RWPE2 (cell line): ENCODE measurements around the gene C2CD2.

ENCODE experiments used
- ATAC-seq: fragments of 200-7000 bp; cut with Tn5 transposase; 3 replicates; pipeline ENCODE4 v1.9.1; 2021; ENCODE audit warnings: low read depth
- DNase-seq: peaks from one replicate; pipeline ENCODE4 v3.0.0-alpha.2; 2020; ENCODE audit warnings: low spot score
- H3K27ac ChIP-seq: fragments of 450-650 bp; 2 replicates; pipeline ENCODE4 v1.5.1; 2017; ENCODE audit warnings: mild to moderate bottlenecking; ENCODE audit not compliant: poor library complexity, severe bottlenecking
- H3K27me3 ChIP-seq: fragments of 250-450 bp; sonication (Bioruptor Pico); 2 replicates; pipeline ENCODE4 v1.5.1; 2021; ENCODE audit warnings: mild to moderate bottlenecking, moderate library complexity; ENCODE audit not compliant: insufficient read depth, poor library complexity, severe bottlenecking
- H3K36me3 ChIP-seq: fragments of 250-450 bp; sonication (Bioruptor Pico); 2 replicates; pipeline ENCODE4 v1.5.1; 2020; ENCODE audit warnings: low read depth, mild to moderate bottlenecking, moderate library complexity
- H3K4me1 ChIP-seq: fragments of 250-450 bp; sonication (Bioruptor Pico); 2 replicates; pipeline ENCODE4 v1.5.1; 2021; ENCODE audit warnings: mild to moderate bottlenecking, moderate library complexity; ENCODE audit not compliant: insufficient read depth, poor library complexity, severe bottlenecking
- H3K4me3 ChIP-seq: fragments of 250-450 bp; sonication (Bioruptor Pico); 2 replicates; pipeline ENCODE4 v1.5.1; 2021; ENCODE audit warnings: mild to moderate bottlenecking, moderate library complexity; ENCODE audit not compliant: severe bottlenecking
- H3K9me3 ChIP-seq: fragments of 250-450 bp; sonication (Bioruptor Pico); 2 replicates; pipeline ENCODE4 v1.5.1; 2021; ENCODE audit warnings: mild to moderate bottlenecking, moderate library complexity; ENCODE audit not compliant: severe bottlenecking
- TF ChIP-seq, protein P1 (sequence below): fragments of 450-650 bp; IDR thresholded peaks from one replicate; pipeline ENCODE4 v1.5.1; 2017; ENCODE audit warnings: mild to moderate bottlenecking, moderate library complexity; ENCODE audit not compliant: poor library complexity, severe bottlenecking

The C2CD2 gene

DNA sequence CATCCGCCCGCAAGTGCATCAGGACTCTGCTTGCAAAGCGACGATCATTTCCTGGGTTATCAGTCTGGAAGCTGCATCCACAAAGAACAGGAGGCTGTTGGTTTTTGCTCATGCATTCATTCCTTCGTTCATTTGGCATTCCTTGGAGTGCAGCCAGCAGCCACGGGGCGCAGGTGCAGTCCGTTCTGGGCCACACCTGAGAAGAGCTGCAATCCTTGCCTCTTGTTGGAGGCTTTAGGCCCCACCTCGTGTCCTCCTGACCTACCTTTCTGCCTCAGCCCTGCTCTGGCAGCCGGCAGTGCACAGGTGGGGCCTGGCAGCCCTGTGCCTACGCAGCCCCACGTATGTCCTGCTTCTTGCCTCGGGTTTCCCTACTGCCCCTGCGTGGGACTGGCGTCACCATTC is 19.6 kb upstream of the C2CD2 start:
- no peaks in the 10 kb centered on the region for H3K36me3 ChIP-seq
- no peak overlapping the region for H3K4me3 ChIP-seq
- H3K9me3 ChIP-seq: no peaks in the 10 kb centered on the region
- no peaks in the 10 kb centered on the region for H3K4me1 ChIP-seq
- no peak overlapping the region for H3K27ac ChIP-seq
- peak; percentile 33; the same call in 1 of the 3 replicates for ATAC-seq
- TF ChIP-seq, protein P1, sequence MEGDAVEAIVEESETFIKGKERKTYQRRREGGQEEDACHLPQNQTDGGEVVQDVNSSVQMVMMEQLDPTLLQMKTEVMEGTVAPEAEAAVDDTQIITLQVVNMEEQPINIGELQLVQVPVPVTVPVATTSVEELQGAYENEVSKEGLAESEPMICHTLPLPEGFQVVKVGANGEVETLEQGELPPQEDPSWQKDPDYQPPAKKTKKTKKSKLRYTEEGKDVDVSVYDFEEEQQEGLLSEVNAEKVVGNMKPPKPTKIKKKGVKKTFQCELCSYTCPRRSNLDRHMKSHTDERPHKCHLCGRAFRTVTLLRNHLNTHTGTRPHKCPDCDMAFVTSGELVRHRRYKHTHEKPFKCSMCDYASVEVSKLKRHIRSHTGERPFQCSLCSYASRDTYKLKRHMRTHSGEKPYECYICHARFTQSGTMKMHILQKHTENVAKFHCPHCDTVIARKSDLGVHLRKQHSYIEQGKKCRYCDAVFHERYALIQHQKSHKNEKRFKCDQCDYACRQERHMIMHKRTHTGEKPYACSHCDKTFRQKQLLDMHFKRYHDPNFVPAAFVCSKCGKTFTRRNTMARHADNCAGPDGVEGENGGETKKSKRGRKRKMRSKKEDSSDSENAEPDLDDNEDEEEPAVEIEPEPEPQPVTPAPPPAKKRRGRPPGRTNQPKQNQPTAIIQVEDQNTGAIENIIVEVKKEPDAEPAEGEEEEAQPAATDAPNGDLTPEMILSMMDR: no peak
- no peak for DNase-seq
- H3K27me3 ChIP-seq: no peaks in the 10 kb centered on the region

DNA sequence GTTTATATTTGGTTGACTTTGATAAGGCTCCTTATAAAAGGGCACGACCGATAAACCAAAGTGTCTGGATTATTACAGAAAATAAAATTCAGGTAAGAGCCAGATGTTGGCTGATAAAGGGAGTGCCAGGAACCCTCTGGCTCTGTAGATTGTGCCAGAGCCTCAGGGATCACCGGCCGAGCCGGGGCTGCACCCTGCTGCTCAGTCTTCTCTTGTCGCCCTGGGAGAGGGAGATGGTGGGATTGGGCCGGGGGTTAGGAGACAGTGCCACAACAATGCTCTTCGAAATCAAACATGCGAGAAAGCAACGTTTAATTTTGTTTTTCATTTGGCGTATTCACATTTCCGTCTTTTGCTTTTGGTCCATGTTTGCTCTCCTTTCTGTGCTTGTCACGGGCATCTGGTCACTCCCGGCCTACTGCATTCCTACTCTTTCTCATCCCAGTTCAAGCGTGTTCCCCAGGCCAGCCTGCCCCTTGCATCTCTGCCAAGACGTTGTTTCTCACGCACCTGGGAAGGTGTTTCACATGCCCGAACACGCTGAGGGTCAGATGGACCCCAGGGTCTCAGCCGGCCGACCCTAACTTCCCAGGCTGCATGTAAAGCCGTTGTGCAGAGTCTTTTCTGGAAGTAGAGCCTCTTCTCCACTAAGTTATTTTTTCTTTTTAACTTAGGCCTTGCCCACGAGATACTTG is 18.8 kb upstream of the C2CD2 start:
- no peak overlapping the region for H3K27ac ChIP-seq
- H3K36me3 ChIP-seq: no peaks in the 10 kb centered on the region
- TF ChIP-seq, protein P1: no peak
- DNase-seq: no peak
- ATAC-seq: no peak
- no peaks in the 10 kb centered on the region for H3K27me3 ChIP-seq
- H3K4me3 ChIP-seq: no peak overlapping the region
- no peaks in the 10 kb centered on the region for H3K9me3 ChIP-seq
- H3K4me1 ChIP-seq: no peaks in the 10 kb centered on the region

DNA sequence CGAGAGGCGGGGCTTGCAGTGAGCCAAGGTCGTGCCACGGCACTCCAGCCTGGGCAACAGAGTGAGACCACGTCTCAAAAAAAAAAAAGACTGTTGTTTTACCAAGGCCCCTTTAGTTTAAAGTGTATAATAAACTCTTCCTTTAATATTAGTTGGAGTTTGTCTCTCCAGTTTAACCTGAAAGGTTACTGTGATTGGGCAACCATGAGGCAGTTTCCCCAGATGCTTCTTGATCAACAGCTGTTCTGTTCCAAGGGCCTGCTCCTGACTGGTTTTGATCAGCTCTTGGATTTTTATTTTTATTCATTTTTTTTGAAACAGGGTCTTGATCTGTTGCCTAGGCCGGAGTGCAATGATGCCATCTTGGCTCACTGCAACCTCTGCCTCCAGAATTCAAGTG is 18.1 kb upstream of the C2CD2 start:
- no peak overlapping the region for H3K27ac ChIP-seq
- no peak for DNase-seq
- H3K9me3 ChIP-seq: no peaks in the 10 kb centered on the region
- H3K36me3 ChIP-seq: no peaks in the 10 kb centered on the region
- H3K27me3 ChIP-seq: no peaks in the 10 kb centered on the region
- no peaks in the 10 kb centered on the region for H3K4me1 ChIP-seq
- TF ChIP-seq, protein P1: no peak
- ATAC-seq: no peak
- H3K4me3 ChIP-seq: no peak overlapping the region

DNA sequence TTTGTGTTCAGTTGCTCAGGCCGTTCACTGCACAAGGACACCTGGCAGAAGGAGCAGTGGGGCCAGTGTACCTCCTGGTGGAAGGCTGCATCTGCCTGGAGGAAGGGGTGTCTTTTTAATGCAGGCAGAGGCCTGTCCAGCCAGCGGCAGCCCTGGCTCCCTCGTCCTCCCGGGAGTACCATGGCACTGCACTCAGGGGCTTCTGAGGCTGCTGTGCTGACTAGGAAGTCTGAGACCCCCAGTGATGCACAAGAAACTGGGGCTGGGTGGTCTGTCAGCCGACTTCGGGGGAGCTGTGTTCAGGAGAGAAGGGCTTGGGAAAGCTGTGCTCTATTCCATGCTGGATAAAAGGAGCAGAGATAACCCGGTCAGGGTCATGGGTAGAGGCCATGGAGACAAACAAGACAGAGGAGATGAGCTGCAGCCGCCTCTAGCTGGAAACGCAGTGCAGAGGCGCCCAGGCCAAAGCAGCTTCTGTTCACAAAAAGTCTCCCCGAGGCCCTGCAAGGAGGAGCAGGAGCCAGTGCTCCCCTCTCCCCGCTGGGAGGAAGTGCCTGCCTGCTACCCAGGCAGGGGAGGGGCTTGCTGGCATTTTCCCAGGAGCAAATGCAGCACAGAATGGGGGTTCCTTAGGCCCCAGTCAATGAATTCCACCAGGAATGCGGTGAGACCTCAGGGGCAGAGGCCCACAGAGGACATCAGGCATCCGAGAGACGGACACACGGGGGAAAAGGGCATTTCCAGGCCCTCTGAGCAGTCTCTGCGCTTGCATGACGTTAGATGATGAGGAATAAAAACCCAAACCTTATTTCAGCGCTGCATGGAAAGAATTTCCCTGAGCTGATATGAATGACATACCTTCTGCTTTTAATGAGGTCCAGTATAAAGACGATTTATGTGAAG is 17.2 kb upstream of the C2CD2 start:
- Histone ChIP-seq H3K4me3 (no peak overlapping the region), H3K4me1 (no peaks in the 10 kb centered on the region), H3K36me3 (no peaks in the 10 kb centered on the region), H3K9me3 (no peaks in the 10 kb centered on the region), H3K27ac (no peak overlapping the region), H3K27me3 (no peaks in the 10 kb centered on the region)
- DNase-seq (no peak), ATAC-seq (no peak)
- TF ChIP-seq, protein P1: no peak

DNA sequence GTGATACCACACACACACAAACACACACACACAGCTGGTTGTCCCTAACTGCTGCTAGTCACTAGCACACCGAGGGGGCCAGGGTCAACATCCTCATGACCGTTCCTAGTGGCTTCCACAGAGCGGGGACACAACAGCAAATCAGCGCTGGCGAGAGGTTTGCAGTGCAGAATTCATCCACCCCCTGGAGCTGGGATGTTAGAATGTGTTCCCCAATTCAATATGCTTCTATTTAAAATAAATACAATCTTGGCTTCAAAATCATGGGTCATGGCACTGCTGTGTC is 16.2 kb upstream of the C2CD2 start:
- Histone ChIP-seq H3K27ac (no peak overlapping the region), H3K4me3 (no peak overlapping the region), H3K36me3 (no peaks in the 10 kb centered on the region), H3K9me3 (no peaks in the 10 kb centered on the region), H3K4me1 (no peaks in the 10 kb centered on the region), H3K27me3 (no peaks in the 10 kb centered on the region)
- ATAC-seq: no peak
- DNase-seq: no peak
- TF ChIP-seq, protein P1: no peak
